H9 (cell line): ENCODE results near the gene PAX1. TPM values are rescaled to one million over a fixed set of nuclear protein-coding genes. Genes with fewer than 3 reads are reported as not detected.

Experiments
- DNase-seq: peaks from one replicate; pipeline ENCODE4 v3.0.0-alpha.2; 2017
- H2AFZ ChIP-seq: one replicate; pipeline ENCODE4 v1.6.1; 2013; ENCODE audit warnings: mild to moderate bottlenecking, low read length, control low read depth, moderate library complexity
- H2AK5ac ChIP-seq: 2 replicates; pipeline ENCODE4 v1.6.1; 2013; ENCODE audit warnings: low read length, control low read depth, mixed read lengths; ENCODE audit not compliant: insufficient read length
- H2BK120ac ChIP-seq: one replicate; pipeline ENCODE4 v1.6.1; 2013; ENCODE audit warnings: low read depth, mild to moderate bottlenecking, low read length, control low read depth, inconsistent platforms; ENCODE audit not compliant: poor library complexity, severe bottlenecking
- H2BK12ac ChIP-seq: 2 replicates; pipeline ENCODE4 v1.6.1; 2013; ENCODE audit warnings: low read length, control low read depth, mixed read lengths, low read depth; ENCODE audit not compliant: insufficient read length
- H2BK15ac ChIP-seq: 2 replicates; pipeline ENCODE4 v1.6.1; 2013; ENCODE audit warnings: low read depth, low read length, control low read depth
- H2BK20ac ChIP-seq: one replicate; pipeline ENCODE4 v1.6.1; 2013; ENCODE audit warnings: low read depth, mild to moderate bottlenecking, low read length, control low read depth, inconsistent platforms; ENCODE audit not compliant: poor library complexity, severe bottlenecking
- H2BK5ac ChIP-seq: 2 replicates; pipeline ENCODE4 v1.6.1; 2013; ENCODE audit warnings: low read length, control low read depth, mixed read lengths; ENCODE audit not compliant: insufficient read length
- H3K14ac ChIP-seq: 2 replicates; pipeline ENCODE4 v1.6.1; 2013; ENCODE audit warnings: low read length, control low read depth; ENCODE audit not compliant: insufficient read depth
- H3K18ac ChIP-seq: 2 replicates; pipeline ENCODE4 v1.6.1; 2013; ENCODE audit warnings: low read depth, mild to moderate bottlenecking, mixed read lengths, low read length, control low read depth; ENCODE audit not compliant: insufficient read length
- H3K23ac ChIP-seq: 2 replicates; pipeline ENCODE4 v1.6.1; 2013; ENCODE audit warnings: low read length, control low read depth, mixed read lengths, low read depth; ENCODE audit not compliant: insufficient read length
- H3K23me2 ChIP-seq: 2 replicates; pipeline ENCODE4 v1.6.1; 2013; ENCODE audit warnings: low read depth, mild to moderate bottlenecking, mixed read lengths, low read length, control low read depth; ENCODE audit not compliant: insufficient read length, poor library complexity, severe bottlenecking
- H3K27ac ChIP-seq: 2 replicates; pipeline ENCODE4 v1.5.1; 2013; ENCODE audit warnings: low read length, control low read depth, mixed read lengths, low read depth; ENCODE audit not compliant: insufficient read length
- H3K27me3 ChIP-seq: 2 replicates; pipeline ENCODE4 v1.6.1; 2013; ENCODE audit warnings: low read length, control low read depth, inconsistent platforms; ENCODE audit not compliant: insufficient read depth
- H3K4ac ChIP-seq: 2 replicates; pipeline ENCODE4 v1.6.1; 2013; ENCODE audit warnings: low read depth, mild to moderate bottlenecking, control low read depth, inconsistent platforms, low read length, moderate library complexity
- H3K4me1 ChIP-seq: 2 replicates; pipeline ENCODE4 v1.6.1; 2013; ENCODE audit warnings: low read length, control low read depth, inconsistent platforms; ENCODE audit not compliant: insufficient read depth
- H3K4me2 ChIP-seq: 2 replicates; pipeline ENCODE4 v1.6.1; 2013; ENCODE audit warnings: low read length, control low read depth, mixed read lengths; ENCODE audit not compliant: insufficient read length, insufficient read depth
- H3K56ac ChIP-seq: 2 replicates; pipeline ENCODE4 v1.6.1; 2013; ENCODE audit warnings: low read depth, mild to moderate bottlenecking, mixed read lengths, low read length, control low read depth; ENCODE audit not compliant: insufficient read length
- H3K79me1 ChIP-seq: 2 replicates; pipeline ENCODE4 v1.6.1; 2013; ENCODE audit warnings: low read depth, mild to moderate bottlenecking, moderate library complexity, low read length, control low read depth, inconsistent platforms; ENCODE audit not compliant: insufficient read depth, poor library complexity, severe bottlenecking
- H3K79me2 ChIP-seq: 2 replicates; pipeline ENCODE4 v1.6.1; 2013; ENCODE audit warnings: low read length, control low read depth, inconsistent platforms; ENCODE audit not compliant: insufficient read depth
- H3K9ac ChIP-seq: 2 replicates; pipeline ENCODE4 v1.6.1; 2013; ENCODE audit warnings: low read length, control low read depth, mixed read lengths; ENCODE audit not compliant: insufficient read length; ENCODE audit errors: extremely low read depth
- H3K9me3 ChIP-seq: one replicate; pipeline ENCODE4 v1.6.1; 2013; ENCODE audit warnings: low read depth, low read length, inconsistent platforms; ENCODE audit not compliant: control insufficient read depth
- H3T11ph ChIP-seq: one replicate; pipeline ENCODE4 v1.6.1; 2013; ENCODE audit warnings: mild to moderate bottlenecking, low read length, control low read depth, inconsistent platforms
- H4K20me1 ChIP-seq: one replicate; pipeline ENCODE4 v1.6.1; 2013; ENCODE audit not compliant: control insufficient read depth, insufficient read length, insufficient read depth
- H4K5ac ChIP-seq: 2 replicates; pipeline ENCODE4 v1.6.1; 2013; ENCODE audit warnings: low read depth, mild to moderate bottlenecking, mixed read lengths, low read length, control low read depth; ENCODE audit not compliant: insufficient read length
- H4K8ac ChIP-seq: replicated peaks from 2 replicates; pipeline ENCODE4 v1.6.1; 2013; ENCODE audit warnings: low read length, control low read depth, mixed read lengths, low read depth; ENCODE audit not compliant: insufficient read length
- H4K91ac ChIP-seq: 2 replicates; pipeline ENCODE4 v1.6.1; 2013; ENCODE audit warnings: low read depth, mild to moderate bottlenecking, moderate library complexity, mixed read lengths, low read length, control low read depth; ENCODE audit not compliant: insufficient read length
- H3K27ac Mint-ChIP-seq, 3 experiments: 2 replicates in 2 of 3; 3 replicates in 1 of 3; pipeline ENCODE4 v1.8.0; 2020 to 2021; ENCODE audit warnings: mixed read lengths in 3 of 3, mild to moderate bottlenecking in 1 of 3, moderate library complexity in 1 of 3
- H3K27me3 Mint-ChIP-seq: 2 replicates; pipeline ENCODE4 v1.8.0; 2021; ENCODE audit warnings: low read depth, mild to moderate bottlenecking, moderate library complexity, mixed read lengths
- H3K36me3 Mint-ChIP-seq, 3 experiments: 2 replicates in 2 of 3; 3 replicates in 1 of 3; pipeline ENCODE4 v1.8.0; 2020 to 2021; ENCODE audit warnings: low read depth in 3 of 3, mixed read lengths in 3 of 3; ENCODE audit not compliant: insufficient read depth in 1 of 3
- H3K4me1 Mint-ChIP-seq, 2 experiments: 2 replicates each; pipeline ENCODE4 v1.8.0; 2020; ENCODE audit warnings: mixed read lengths in 2 of 2
- H3K4me3 Mint-ChIP-seq, 2 experiments: 2 replicates in 1 of 2; 3 replicates in 1 of 2; pipeline ENCODE4 v1.8.0; 2020 to 2021; ENCODE audit warnings: mild to moderate bottlenecking in 2 of 2, mixed read lengths in 2 of 2, moderate library complexity in 1 of 2
- H3K9me3 Mint-ChIP-seq, 2 experiments: 2 replicates in 1 of 2; 3 replicates in 1 of 2; pipeline ENCODE4 v1.8.0; 2020; ENCODE audit warnings: mild to moderate bottlenecking in 2 of 2, mixed read lengths in 2 of 2, moderate library complexity in 1 of 2
- WGBS: extraction: QIAGEN DNeasy Blood & Tissue Kit; methylation state at CpG from one replicate; pipeline ENCODE4 v1.1.7; 2013; ENCODE audit warnings: missing lambda C conversion rate, low lambda C conversion rate, mixed read lengths; ENCODE audit not compliant: insufficient read length; ENCODE audit errors: extremely low coverage; 5-methylcytosine and 5-hydroxymethylcytosine counted together
- total RNA-seq: library from RNA; stranded (reverse); gene quantifications from 2 replicates; pipeline ENCODE4 v1.2.1, GENCODE V29; 2021
- TF ChIP-seq, protein P1 (sequence below): fragments of 200-600 bp; sonication (generic); conservative IDR thresholded peaks from 3 replicates; pipeline ENCODE4 v1.8.0; 2021; ENCODE audit warnings: antibody characterized with exemption, mild to moderate bottlenecking

The PAX1 gene
- total RNA-seq, 1 experiment from 2014 or later = not detected

DNA sequence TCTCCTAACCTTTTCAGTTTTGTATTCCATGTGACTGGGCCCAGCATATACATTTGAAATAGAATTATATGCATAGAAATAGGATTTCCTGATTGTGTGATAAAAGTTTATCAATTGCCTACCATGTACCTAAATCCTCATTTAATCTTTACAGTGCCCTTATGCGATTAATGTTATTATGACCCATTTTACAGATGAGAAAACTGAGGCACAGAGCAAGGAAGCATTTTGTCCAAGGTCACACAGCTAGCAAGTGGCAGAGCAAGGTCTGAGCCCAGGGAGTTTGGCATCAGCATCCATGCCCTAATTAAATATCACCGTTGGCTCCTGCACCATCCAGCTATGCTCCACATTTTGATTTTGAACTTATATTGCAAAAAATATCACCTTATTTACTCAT, 28.2 kb upstream of the PAX1 start:
- TF ChIP-seq, protein P1, sequence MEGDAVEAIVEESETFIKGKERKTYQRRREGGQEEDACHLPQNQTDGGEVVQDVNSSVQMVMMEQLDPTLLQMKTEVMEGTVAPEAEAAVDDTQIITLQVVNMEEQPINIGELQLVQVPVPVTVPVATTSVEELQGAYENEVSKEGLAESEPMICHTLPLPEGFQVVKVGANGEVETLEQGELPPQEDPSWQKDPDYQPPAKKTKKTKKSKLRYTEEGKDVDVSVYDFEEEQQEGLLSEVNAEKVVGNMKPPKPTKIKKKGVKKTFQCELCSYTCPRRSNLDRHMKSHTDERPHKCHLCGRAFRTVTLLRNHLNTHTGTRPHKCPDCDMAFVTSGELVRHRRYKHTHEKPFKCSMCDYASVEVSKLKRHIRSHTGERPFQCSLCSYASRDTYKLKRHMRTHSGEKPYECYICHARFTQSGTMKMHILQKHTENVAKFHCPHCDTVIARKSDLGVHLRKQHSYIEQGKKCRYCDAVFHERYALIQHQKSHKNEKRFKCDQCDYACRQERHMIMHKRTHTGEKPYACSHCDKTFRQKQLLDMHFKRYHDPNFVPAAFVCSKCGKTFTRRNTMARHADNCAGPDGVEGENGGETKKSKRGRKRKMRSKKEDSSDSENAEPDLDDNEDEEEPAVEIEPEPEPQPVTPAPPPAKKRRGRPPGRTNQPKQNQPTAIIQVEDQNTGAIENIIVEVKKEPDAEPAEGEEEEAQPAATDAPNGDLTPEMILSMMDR = no peak
- peaks cover 16% of the 10 kb centered on the region for H3K27me3 Mint-ChIP-seq

More for the DNA sequence above, 28.2 kb upstream of the PAX1 start:
- no peaks in the 10 kb centered on the region for H3K23me2 ChIP-seq
- no peaks in the 10 kb centered on the region for H3K27me3 ChIP-seq
- no peak overlapping the region for H3K4me2 ChIP-seq
- no peak overlapping the region for H3T11ph ChIP-seq
- no peak overlapping the region for H2BK15ac ChIP-seq
- H4K20me1 ChIP-seq = no peaks in the 10 kb centered on the region
- H3K9ac ChIP-seq = no peak overlapping the region
- no peaks in the 10 kb centered on the region for H3K79me2 ChIP-seq
- no peaks in the 10 kb centered on the region for H3K79me1 ChIP-seq
- H2BK20ac ChIP-seq = no peak overlapping the region
- H3K27ac Mint-ChIP-seq = no peak overlapping the region
- H2BK12ac ChIP-seq = no peak overlapping the region
- no peak overlapping the region for H3K4ac ChIP-seq
- no peaks in the 10 kb centered on the region for H3K9me3 Mint-ChIP-seq
- no peak overlapping the region for H4K5ac ChIP-seq
- no peak for DNase-seq
- no peak overlapping the region for H3K4me3 Mint-ChIP-seq
- H2BK120ac ChIP-seq = no peak overlapping the region
- H3K23ac ChIP-seq = no peak overlapping the region
- no peak overlapping the region for H3K14ac ChIP-seq
- no peaks in the 10 kb centered on the region for H3K4me1 Mint-ChIP-seq
- no peaks in the 10 kb centered on the region for H3K9me3 ChIP-seq
- H3K36me3 Mint-ChIP-seq = no peaks in the 10 kb centered on the region
- no CpG with 5 or more reads among the region's 2 CpGs for WGBS
- no peak overlapping the region for H3K27ac ChIP-seq
- H2BK5ac ChIP-seq = no peak overlapping the region
- no peaks in the 10 kb centered on the region for H3K4me1 ChIP-seq
- no peak overlapping the region for H4K91ac ChIP-seq
- no peak overlapping the region for H2AFZ ChIP-seq
- no peak overlapping the region for H3K18ac ChIP-seq
- H2AK5ac ChIP-seq = no peak overlapping the region
- H4K8ac ChIP-seq = no peak overlapping the region
- H3K56ac ChIP-seq = no peak overlapping the region
